ENCODE data around the gene RNF223. TPM values are rescaled to one million over a fixed set of nuclear protein-coding genes. Genes with fewer than 3 reads are reported as not detected.

The RNF223 gene
- total RNA-seq, 3 donors from 2014 or later, result 1.3 to 7.5 (median 2.1) TPM

GRCh38 chr1:1089731-1090423 is 15.8 kb upstream of the RNF223 start:
- H3K4me3 ChIP-seq, result no peak overlapping the region
- no peak for ATAC-seq
- H3K36me3 ChIP-seq (ENCODE audit: low read depth), result no peaks in the 10 kb centered on the region
- intact Hi-C loops (cut with DNase I, micrococcal nuclease), result no loop called here
- TF ChIP-seq CTCF (IDR thresholded peaks at IDR 0.05), result no peak
- peak in 1 of 3 donors; percentile 28 for DNase-seq
- H3K9me3 ChIP-seq, result no peaks in the 10 kb centered on the region
- no peaks in the 10 kb centered on the region for H3K4me1 ChIP-seq (ENCODE audit: low read depth)

DNA sequence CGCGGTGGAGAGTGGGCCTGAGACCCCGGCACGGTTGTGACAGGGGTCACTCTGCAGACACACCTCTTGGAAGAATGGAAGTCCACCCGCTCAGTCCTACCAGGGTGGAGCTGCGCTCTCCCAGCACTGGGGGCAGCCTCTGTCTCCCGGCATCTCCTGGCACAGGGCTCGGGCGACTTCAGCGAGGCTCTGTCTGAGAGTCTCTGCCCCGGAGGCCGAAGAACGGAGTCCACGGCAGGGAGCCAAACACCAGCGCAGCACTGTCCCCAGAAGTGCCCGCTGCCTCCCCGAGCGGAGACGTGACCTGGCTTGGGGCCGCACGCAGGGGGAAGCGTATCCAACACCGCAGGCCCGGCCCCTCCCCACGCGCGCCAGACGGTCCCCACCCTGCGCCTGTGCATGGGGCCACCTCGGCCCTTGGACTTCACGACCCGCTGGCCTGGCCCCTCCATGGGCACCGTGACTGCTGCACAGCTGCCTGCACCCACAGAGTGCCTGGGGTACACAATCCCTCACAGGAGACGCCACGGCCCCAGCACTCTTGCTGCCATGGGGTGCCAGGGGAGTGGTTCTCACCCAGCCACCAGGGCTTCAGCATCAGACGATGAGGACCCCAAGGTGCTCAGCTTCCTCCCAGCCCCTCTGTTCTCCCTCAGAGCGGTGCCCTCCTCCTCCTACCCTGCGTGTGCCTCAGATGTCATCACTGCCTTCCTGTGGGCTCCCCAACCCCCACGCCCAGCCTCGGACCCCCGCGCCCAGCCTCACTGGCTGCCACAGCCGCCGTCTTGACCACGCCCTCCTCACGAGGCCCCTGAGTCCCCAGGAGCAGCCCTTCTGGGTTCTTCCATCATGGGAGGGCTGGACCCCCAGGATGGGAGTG is 14.9 kb upstream of the RNF223 start:
- intact Hi-C loops (cut with DNase I, micrococcal nuclease), result no loop called here
- peak in 1 of 3 donors; percentile 47 for DNase-seq

DNA sequence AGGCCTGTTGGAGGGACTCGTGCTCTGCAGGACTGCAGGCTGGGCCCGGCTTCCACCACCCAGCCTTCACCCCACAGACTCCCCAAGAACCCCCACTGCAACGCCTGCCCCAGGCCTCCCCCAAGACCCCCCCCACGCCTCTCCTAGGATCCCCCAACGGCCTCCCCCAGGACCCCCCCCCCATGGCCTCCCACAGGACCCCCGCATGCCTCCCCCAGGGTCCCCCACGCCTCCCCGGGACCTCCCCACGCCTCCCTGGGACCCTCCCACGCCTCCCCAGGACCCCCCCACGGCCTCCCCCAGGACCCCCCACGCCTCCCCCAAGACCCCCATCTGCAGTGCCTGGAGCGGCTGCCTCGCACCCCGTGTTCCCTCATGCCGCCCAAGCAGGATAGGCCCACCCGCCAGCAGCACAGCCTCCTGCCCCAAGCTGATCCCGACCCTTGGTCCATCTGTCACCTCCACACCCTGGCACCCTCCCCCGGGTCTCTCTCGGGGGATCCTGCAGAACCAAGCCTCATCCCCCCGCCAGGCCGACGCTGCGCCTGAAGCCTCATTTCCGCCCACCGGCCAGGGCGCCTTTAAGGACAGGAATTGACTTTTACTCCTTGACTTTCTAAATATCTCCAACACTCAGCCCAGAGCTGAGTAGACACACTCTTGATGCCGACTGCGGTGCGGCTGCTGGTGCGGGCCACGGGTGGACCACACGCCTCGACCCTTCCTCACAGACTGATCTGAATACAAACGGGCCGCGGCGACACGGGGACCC is 14.1 kb upstream of the RNF223 start:
- intact Hi-C loops (cut with DNase I, micrococcal nuclease), result no loop called here
- no peak for TF ChIP-seq CTCF (IDR thresholded peaks at IDR 0.05)
- H3K4me3 ChIP-seq, result no peak overlapping the region
- no peaks in the 10 kb centered on the region for H3K36me3 ChIP-seq (ENCODE audit: low read depth)
- ATAC-seq (no peak), DNase-seq (peak in 1 of 3 donors; percentile 37)
- no peaks in the 10 kb centered on the region for H3K4me1 ChIP-seq (ENCODE audit: low read depth)
- no peaks in the 10 kb centered on the region for H3K9me3 ChIP-seq

More for the DNA sequence above, 14.9 kb upstream of the RNF223 start:
- Histone ChIP-seq H3K4me1 (ENCODE audit: low read depth) (no peaks in the 10 kb centered on the region), H3K9me3 (no peaks in the 10 kb centered on the region), H3K4me3 (no peak overlapping the region), H3K36me3 (ENCODE audit: low read depth) (no peaks in the 10 kb centered on the region)
- ATAC-seq, result no peak
- no peak for TF ChIP-seq CTCF (IDR thresholded peaks at IDR 0.05)

DNA sequence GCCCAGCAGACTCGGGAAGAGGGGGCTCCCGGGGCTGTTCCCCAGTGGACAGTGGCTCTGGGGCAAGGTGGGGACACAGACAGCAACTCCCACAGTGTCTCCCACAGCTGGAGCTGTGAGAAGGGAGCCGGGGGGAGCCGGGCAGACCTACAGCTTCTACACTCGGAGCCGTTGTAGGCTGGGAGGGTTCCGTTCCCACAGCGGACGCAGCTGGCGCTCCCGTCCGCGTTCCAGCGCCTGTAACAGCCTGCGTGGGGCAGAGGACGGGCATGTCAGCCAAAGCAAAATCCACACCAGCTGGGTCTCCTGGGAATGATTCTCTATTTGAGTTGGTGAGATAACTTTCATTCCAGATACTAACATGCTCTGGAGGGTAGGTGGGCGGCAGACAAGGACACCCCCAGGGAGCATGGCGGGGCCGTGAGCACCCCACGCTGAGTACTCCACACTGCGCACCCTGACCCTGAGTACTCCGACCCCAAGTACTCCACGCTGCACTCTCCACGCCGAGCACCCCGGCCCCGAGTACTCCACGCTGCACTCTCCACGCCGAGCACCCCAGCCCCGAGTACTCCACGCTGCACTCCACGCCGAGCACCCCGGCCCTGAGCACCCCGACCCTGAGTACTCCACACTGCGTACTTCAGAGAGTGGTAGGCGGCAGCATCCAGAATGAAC is 13.4 kb upstream of the RNF223 start:
- Histone ChIP-seq H3K4me1 (ENCODE audit: low read depth) (no peaks in the 10 kb centered on the region), H3K36me3 (ENCODE audit: low read depth) (no peaks in the 10 kb centered on the region), H3K4me3 (no peak overlapping the region), H3K9me3 (no peaks in the 10 kb centered on the region)
- TF ChIP-seq CTCF (IDR thresholded peaks at IDR 0.05), result no peak
- intact Hi-C loops (cut with DNase I, micrococcal nuclease), result no loop called here
- ATAC-seq (no peak), DNase-seq (peak in 1 of 3 donors; percentile 47)

GRCh38 chr1:1086911-1087341 is 12.8 kb upstream of the RNF223 start:
- intact Hi-C loops (cut with DNase I, micrococcal nuclease), result no loop called here
- no peaks in the 10 kb centered on the region for H3K9me3 ChIP-seq
- no peaks in the 10 kb centered on the region for H3K36me3 ChIP-seq (ENCODE audit: low read depth)
- no peaks in the 10 kb centered on the region for H3K4me1 ChIP-seq (ENCODE audit: low read depth)
- H3K4me3 ChIP-seq, result no peak overlapping the region
- DNase-seq, result peak in 1 of 3 donors; percentile 44
- no peak for TF ChIP-seq CTCF (IDR thresholded peaks at IDR 0.05)
- no peak for ATAC-seq

All from mucosa of descending colon (tissue), 3 donors.